Endothelial cell of umbilical vein (primary cell): ENCODE measurements around the gene SOD3. TPM values are rescaled to one million over a fixed set of nuclear protein-coding genes. Genes with fewer than 3 reads are reported as not detected.

Experiments
- BruUV-seq: library from RNA; stranded (reverse); fragments of 400-500 nt; replicated peaks from 2 replicates; lab custom pipeline; 2021; lab: Mats Ljungman, UMichigan
- CTCF ChIA-PET: fragments of 300-600, 350-600 bp; sonication (Branson Sonifier 250); formaldehyde crosslinking; loops from one replicate; lab custom pipeline; 2021; ENCODE audit warnings: antibody characterized with exemption, inconsistent platforms; lab: Charles Lee
- POLR2A ChIA-PET: fragments of 300-600, 350-600 bp; sonication (Branson Sonifier 250); formaldehyde crosslinking; loops from one replicate; lab custom pipeline; 2021; ENCODE audit warnings: antibody characterized with exemption, inconsistent platforms; lab: Charles Lee
- DNase-seq: peaks from one replicate; pipeline ENCODE4 v3.0.0-alpha.2; 2011; ENCODE audit warnings: low read depth, low spot score
- FAIRE-seq: peaks from 2 replicates; lab custom pipeline; 2011; peaks lifted over from hg19 to GRCh38; lab: Jason Lieb, UNC
- H2AFZ ChIP-seq: 2 replicates; pipeline ENCODE4 v1.6.0; 2012; ENCODE audit warnings: low read depth, low read length, control low read depth, inconsistent platforms
- H3K27ac ChIP-seq: 2 replicates; pipeline ENCODE4 v1.5.1; 2011; ENCODE audit warnings: low read depth, mild to moderate bottlenecking, control low read depth, low read length, moderate library complexity; ENCODE audit not compliant: insufficient read depth
- H3K27me3 ChIP-seq, 2 experiments: 2 replicates each; pipeline versions ENCODE4 v1.6.0 to v1.6.1; 2011; ENCODE audit warnings: low read length in 2 of 2, mixed read lengths in 1 of 2; ENCODE audit not compliant: control insufficient read depth in 2 of 2, insufficient read depth in 2 of 2
- H3K36me3 ChIP-seq, 2 experiments: 2 replicates in 1 of 2; 3 replicates in 1 of 2; pipeline ENCODE4 v1.5.1; 2011; ENCODE audit warnings: low read length in 2 of 2, mild to moderate bottlenecking in 1 of 2, moderate library complexity in 1 of 2; ENCODE audit not compliant: control insufficient read depth in 2 of 2, insufficient read depth in 2 of 2; ENCODE audit errors: extremely low read depth in 1 of 2
- H3K4me1 ChIP-seq: 3 replicates; pipeline ENCODE4 v1.5.1; 2011; ENCODE audit warnings: mild to moderate bottlenecking, low read length; ENCODE audit not compliant: control insufficient read depth, insufficient read depth; ENCODE audit errors: extremely low read depth
- H3K4me2 ChIP-seq: 2 replicates; pipeline ENCODE4 v1.6.1; 2011; ENCODE audit warnings: low read length, control low read depth, mixed read lengths; ENCODE audit not compliant: insufficient read depth
- H3K4me3 ChIP-seq, 3 experiments: fragments of 200-600 bp in 1 of 3; sonication (generic), shearing (Covaris generic) in 1 of 3; replicated peaks in 1 of 3; 2 replicates each; pipeline ENCODE4 v1.5.1; 2011 to 2016; ENCODE audit warnings: control low read depth in 3 of 3, low read length in 3 of 3, mild to moderate bottlenecking in 2 of 3, inconsistent platforms in 1 of 3, low read depth in 1 of 3, moderate library complexity in 1 of 3; ENCODE audit not compliant: insufficient read depth in 1 of 3
- H3K79me2 ChIP-seq: 2 replicates; pipeline ENCODE4 v1.6.0; 2012; ENCODE audit warnings: low read length, inconsistent platforms; ENCODE audit not compliant: control insufficient read depth, insufficient read depth
- H3K9ac ChIP-seq: replicated peaks from 2 replicates; pipeline ENCODE3; 2011; ENCODE audit warnings: low read length, control low read depth; ENCODE audit not compliant: insufficient read depth; ENCODE audit errors: extremely low read depth
- H3K9me1 ChIP-seq: replicated peaks from 3 replicates; pipeline ENCODE4 v1.6.0; 2011; ENCODE audit warnings: mild to moderate bottlenecking, low read length; ENCODE audit not compliant: control insufficient read depth, insufficient read depth; ENCODE audit errors: extremely low read depth
- H3K9me3 ChIP-seq: replicated peaks from 2 replicates; pipeline ENCODE4 v1.5.1; 2012; ENCODE audit warnings: low read length, inconsistent platforms; ENCODE audit not compliant: control insufficient read depth, insufficient read depth
- H4K20me1 ChIP-seq: replicated peaks from 2 replicates; pipeline ENCODE3; 2011; ENCODE audit warnings: mild to moderate bottlenecking, low read length; ENCODE audit not compliant: control insufficient read depth, insufficient read depth; ENCODE audit errors: extremely low read depth
- EZH2 ChIP-seq: IDR thresholded peaks from 2 replicates; pipeline ENCODE4 v1.6.1; 2012; ENCODE audit warnings: borderline replicate concordance, low read depth, mild to moderate bottlenecking, moderate library complexity, low read length, inconsistent platforms; ENCODE audit not compliant: severe bottlenecking
- FOS ChIP-seq: IDR thresholded peaks from 2 replicates; pipeline ENCODE4 v1.6.1; 2011; ENCODE audit warnings: mild to moderate bottlenecking, low read length, moderate library complexity, borderline replicate concordance; ENCODE audit not compliant: insufficient read depth
- GATA2 ChIP-seq: IDR thresholded peaks from 2 replicates; pipeline ENCODE4 v1.7.0; 2011; ENCODE audit warnings: low read depth, mild to moderate bottlenecking, moderate library complexity, mixed read lengths, low read length; ENCODE audit not compliant: insufficient read length, insufficient read depth
- JUN ChIP-seq: IDR thresholded peaks from 2 replicates; pipeline ENCODE4 v1.6.1; 2011; ENCODE audit warnings: borderline replicate concordance, low read depth; ENCODE audit not compliant: insufficient read length, insufficient read depth
- MAX ChIP-seq: IDR thresholded peaks from 2 replicates; pipeline ENCODE4 v1.6.1; 2011; ENCODE audit not compliant: insufficient read depth, insufficient read length
- MYC ChIP-seq: IDR thresholded peaks from one replicate; pipeline ENCODE4 v1.6.1; 2011; ENCODE audit warnings: mild to moderate bottlenecking, low read depth, low read length
- POLR2A ChIP-seq: IDR thresholded peaks from 2 replicates; pipeline ENCODE4 v1.6.1; 2012; ENCODE audit warnings: low read depth, mild to moderate bottlenecking, control low read depth, low read length
- POLR2AphosphoS5 ChIP-seq: IDR thresholded peaks from 2 replicates; pipeline ENCODE4 v1.6.1; 2012; ENCODE audit warnings: low read depth, mild to moderate bottlenecking, control low read depth, low read length, moderate library complexity; ENCODE audit not compliant: insufficient read depth
- dilution Hi-C: fragments of 300-500 bp; cut with MboI; formaldehyde crosslinking; loops from one replicate; pipeline ENCODE4 v1.15.0; 2019; ENCODE audit warnings: low sequenced_read_pairs; ENCODE audit not compliant: extremely low pct_ligation_motif_present
- intact Hi-C: fragments of 100-400 bp; cut with micrococcal nuclease; formaldehyde crosslinking; loops from one replicate; pipeline ENCODE4 v1.10.0; 2022
- polyA plus RNA-seq, 4 experiments: library from polyadenylated mRNA; depleted of rRNA in 3 of 4; stranded (reverse) in 3 of 4; unstranded in 1 of 4; fragments of >200 nt; gene quantifications; 2 replicates each; pipeline versions ENCODE4 v1.2.1 to v1.2.3, GENCODE V29; 2011 to 2012; ENCODE audit warnings: missing spikeins in 1 of 4
- total RNA-seq: library from RNA; stranded (reverse); gene quantifications from 2 replicates; pipeline ENCODE4 v1.2.3, GENCODE V29; 2021
- TF ChIP-seq, protein P1 (sequence below), 2 donors: IDR thresholded peaks; 1 replicate in 1 of 2; 2 replicates in 1 of 2; pipeline ENCODE4 v1.5.1; 2011; ENCODE audit warnings: low read length in 2 of 2, mild to moderate bottlenecking in 2 of 2, moderate library complexity in 2 of 2, control low read depth in 1 of 2, inconsistent platforms in 1 of 2, low read depth in 1 of 2; ENCODE audit not compliant: insufficient read depth in 1 of 2; ENCODE audit errors: extremely low read depth in 1 of 2

Gene SOD3
- total and polyA plus RNA-seq, 2 donors (not counting 3 experiments of a cell fraction or from before 2014, with no cell fraction given): not detected

DNA sequence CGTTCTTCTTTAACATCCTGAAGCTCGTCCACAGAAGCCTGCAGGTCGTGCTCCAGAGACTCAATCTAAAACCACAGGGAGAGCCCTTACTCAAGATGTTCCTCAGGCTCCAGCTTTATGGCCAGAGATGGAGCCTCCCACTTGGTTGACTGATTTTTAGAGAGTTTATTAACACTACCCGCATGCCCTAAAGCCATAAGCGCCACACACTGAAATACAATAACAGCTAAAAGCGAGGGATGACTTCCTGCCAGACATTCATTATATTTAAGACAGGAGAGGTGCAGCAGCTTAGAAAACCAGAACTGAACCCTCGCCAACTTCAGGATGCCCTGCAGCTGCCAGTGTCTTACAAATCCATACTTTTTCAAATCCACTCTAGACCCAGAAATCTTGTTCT lies 42.0 kb downstream of the SOD3 start:
- CTCF ChIA-PET: no interaction called here
- no peak for FAIRE-seq
- no peak overlapping the region for H3K4me2 ChIP-seq

More for the DNA sequence above, 42.0 kb downstream of the SOD3 start:
- no peaks in the 10 kb centered on the region for H3K9me1 ChIP-seq
- POLR2A ChIA-PET: no interaction called here
- H3K79me2 ChIP-seq: no peaks in the 10 kb centered on the region
- DNase-seq: no peak
- no peak for TF ChIP-seq JUN
- no peak for TF ChIP-seq MYC
- TF ChIP-seq, protein P1, sequence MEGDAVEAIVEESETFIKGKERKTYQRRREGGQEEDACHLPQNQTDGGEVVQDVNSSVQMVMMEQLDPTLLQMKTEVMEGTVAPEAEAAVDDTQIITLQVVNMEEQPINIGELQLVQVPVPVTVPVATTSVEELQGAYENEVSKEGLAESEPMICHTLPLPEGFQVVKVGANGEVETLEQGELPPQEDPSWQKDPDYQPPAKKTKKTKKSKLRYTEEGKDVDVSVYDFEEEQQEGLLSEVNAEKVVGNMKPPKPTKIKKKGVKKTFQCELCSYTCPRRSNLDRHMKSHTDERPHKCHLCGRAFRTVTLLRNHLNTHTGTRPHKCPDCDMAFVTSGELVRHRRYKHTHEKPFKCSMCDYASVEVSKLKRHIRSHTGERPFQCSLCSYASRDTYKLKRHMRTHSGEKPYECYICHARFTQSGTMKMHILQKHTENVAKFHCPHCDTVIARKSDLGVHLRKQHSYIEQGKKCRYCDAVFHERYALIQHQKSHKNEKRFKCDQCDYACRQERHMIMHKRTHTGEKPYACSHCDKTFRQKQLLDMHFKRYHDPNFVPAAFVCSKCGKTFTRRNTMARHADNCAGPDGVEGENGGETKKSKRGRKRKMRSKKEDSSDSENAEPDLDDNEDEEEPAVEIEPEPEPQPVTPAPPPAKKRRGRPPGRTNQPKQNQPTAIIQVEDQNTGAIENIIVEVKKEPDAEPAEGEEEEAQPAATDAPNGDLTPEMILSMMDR (IDR thresholded peaks at IDR 0.05; ENCODE audit: extremely low read depth in 1 of 2, insufficient read depth in 1 of 2, low read depth in 1 of 2, low read length in 2 of 2): no peak
- TF ChIP-seq GATA2: no peak
- no peak for TF ChIP-seq EZH2
- no peak for TF ChIP-seq FOS
- no peak for TF ChIP-seq POLR2A
- TF ChIP-seq MAX: no peak
- no peak for TF ChIP-seq POLR2AphosphoS5
- H3K4me3 ChIP-seq: no peak overlapping the region
- H3K4me1 ChIP-seq: peaks cover 1% of the 10 kb centered on the region
- H3K27me3 ChIP-seq: no peaks in the 10 kb centered on the region
- no TSS peak for BruUV-seq
- dilution Hi-C loops (no loop called here), intact Hi-C loops (no loop called here)
- no peak overlapping the region for H3K27ac ChIP-seq
- no peaks in the 10 kb centered on the region for H4K20me1 ChIP-seq
- H3K9ac ChIP-seq: no peak overlapping the region
- H3K36me3 ChIP-seq: no peaks in the 10 kb centered on the region
- no peaks in the 10 kb centered on the region for H3K9me3 ChIP-seq
- H2AFZ ChIP-seq: no peak overlapping the region
